Activated CD4-positive, alpha-beta T cell treated with anti-CD3 and anti-CD28 coated beads for 24 hours (primary cell): ENCODE data around the gene NOTUM.
"Not testable (repeated sequence)": the region's sequence is repeated elsewhere in the genome, so short reads cannot be mapped to it uniquely, and the experiment has no call there.

Experiments used
- DNase-seq, 2 donors: peaks; one replicate each; pipeline ENCODE4 v3.0.0-alpha.2; 2020; ENCODE audit warnings: low read depth in 2 of 2

NOTUM gene

DNA sequence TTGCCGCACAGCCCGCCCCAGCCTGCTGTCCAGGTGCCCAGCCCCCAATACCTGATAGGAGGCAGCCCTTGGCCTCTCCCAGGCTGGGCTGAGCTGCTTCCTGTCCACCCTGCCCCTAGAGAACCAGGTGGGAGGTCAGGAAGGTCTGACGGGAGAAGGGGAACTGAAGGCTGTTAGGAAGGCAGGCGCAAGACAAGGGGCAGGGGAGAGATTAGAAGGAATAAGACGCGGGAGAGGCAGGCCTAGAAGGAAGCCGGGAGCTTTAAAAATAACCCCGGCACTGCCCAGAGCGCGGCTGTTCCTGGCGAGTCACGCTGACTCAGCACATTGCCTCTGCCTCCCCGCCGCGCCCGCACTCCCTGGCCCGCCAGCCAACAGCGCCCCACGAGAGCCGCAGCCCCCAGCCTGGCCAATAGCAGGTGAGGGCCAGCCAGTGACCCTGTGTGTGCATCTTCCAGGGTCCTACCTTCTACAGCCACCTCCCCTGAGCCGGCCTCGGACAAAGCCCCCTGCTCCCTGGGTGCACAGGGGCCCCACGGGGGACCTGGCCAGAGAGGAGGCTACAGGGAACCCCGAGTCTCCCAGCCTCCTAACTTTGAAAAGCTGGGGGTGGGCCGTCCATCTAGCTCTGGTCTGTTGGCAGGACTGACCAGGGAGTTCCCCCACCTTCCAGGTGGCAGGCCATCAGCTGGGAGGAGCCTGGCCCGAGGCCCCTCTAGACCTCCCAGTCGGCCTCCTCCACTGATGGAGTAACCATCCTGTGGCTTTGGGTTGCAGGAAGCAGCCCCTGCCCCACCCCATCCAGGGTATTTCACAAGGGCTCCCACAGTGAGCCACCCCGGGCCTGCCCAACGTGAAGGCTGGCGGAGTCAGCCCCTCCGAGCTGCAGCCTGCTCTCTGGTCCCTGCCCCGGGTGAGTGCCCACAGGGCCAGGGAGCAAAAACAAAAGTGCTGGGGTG, 37.4 kb downstream of the NOTUM start:
- DNase-seq, result no peak

DNA sequence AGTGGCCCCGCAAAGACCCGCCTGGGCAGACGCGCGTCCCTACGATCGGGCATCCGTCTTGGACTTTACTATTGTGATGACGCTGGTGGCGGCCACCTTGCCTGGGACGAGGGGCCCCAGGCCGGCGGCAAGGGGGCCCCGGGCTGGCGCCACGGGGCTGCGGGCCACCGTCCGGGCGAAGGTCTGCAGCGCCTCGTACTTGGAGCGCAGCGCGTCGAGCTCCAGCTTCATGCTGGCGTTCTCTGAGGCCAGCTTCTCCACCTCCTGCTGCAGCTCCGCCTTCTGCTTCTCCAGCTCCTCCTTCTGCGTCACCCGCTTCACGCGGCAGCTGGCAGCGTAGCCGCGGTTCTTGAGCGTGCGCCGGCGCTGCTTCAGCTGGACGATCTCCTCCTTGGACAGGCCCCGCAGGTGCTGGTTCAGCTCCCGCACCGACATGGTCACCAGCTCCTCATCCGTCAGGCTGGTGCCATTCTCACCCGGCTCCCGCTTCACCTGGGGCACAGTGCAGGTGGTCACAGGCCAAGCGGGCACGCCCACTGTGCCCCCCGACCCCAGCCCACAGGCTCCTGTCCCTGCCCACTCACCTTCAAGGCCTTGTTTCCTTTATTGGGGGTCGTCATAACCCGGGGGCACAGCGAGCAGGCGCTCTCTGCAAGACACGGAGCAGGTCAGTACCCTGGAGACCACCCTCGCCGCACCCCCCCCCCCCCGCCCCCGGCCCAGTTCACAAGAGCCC, 38.3 kb downstream of the NOTUM start:
- no peak for DNase-seq

DNA sequence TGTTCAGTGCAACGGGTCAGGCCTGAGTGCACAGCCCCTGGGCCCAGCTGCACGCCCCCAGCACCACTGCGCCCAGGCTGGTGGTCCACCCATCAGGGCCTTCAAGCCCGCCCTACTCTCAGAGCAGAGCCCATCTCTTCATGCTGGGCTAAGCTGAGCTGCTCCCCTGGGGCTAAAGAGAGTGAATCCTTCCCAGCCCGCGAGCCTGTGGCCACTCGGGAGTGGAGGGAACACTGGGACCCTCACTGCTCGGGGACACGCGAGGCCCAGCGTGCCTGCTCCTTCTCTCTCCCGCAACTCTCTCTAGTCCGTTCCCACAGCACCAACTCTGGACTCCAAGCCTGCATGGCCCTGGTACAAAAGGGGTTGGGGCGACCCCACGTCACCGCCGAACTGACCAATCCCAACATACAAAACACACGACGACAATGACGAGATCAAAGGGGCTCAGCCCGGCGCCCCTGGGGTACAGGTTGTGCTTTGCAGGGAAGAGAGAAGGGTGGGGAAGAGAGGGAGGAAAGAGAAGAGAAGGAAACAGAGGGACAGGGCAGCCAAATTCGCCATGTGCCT, 38.9 kb downstream of the NOTUM start:
- no peak for DNase-seq

DNA sequence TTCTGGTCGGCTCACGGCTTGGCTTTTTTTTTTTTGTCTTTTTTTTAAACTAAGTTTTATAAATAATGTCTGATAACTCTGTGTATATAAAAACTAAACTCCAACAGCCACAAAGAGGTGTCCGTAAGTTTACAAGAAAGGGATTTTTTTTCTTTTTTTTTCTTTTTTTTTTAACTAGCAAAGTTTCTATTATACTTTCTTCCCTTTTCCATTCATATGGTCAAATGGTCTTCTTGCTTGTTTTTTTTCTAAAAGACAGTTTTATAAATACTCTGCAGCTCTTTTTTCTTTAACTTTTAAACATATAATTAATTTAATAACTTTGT, 39.5 kb downstream of the NOTUM start:
- DNase-seq, result no peak

DNA sequence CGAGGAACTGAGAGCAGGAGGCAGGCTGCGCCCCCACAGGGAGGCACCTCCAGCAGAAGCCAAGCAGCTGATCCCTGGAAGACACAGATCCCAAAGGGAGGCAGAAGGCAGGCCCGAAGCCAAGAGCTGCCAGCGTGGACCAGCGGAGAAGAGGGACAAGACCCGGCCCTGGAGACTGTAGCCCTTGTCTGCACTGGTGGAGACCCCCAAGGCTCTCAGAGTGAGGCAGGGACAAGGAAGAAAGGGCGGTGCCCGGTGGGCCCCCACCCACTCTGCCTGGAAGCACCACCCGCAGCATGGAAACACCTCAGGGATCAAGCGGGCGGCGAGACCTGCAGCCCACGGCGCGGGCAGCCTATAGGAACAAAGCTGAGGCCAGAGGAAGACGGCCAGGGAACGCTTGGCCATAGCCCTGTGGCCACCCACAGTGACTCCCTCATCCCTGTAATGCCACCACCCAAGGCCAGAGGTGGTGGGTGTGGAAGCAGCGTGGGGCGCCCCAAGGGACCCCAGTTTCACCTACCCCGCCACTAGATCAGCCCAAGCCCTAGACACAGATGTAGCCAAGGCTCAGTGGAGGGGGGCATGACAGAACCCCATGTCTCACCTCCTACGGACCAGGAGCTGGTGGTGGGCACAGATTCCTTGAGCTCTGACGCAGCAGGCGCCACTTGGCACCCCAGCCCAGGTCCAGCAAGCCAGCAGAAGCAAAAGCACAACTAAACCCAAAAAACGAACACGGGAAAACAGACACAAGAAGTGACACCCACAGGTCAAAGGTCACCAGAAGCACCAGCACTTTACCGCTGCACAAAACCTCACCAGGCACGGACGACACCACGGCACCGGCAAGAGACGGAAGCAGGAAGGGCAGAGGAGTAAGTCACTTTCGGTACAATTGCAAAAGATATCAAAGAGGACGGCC, 40.1 kb downstream of the NOTUM start:
- no peak for DNase-seq

DNA sequence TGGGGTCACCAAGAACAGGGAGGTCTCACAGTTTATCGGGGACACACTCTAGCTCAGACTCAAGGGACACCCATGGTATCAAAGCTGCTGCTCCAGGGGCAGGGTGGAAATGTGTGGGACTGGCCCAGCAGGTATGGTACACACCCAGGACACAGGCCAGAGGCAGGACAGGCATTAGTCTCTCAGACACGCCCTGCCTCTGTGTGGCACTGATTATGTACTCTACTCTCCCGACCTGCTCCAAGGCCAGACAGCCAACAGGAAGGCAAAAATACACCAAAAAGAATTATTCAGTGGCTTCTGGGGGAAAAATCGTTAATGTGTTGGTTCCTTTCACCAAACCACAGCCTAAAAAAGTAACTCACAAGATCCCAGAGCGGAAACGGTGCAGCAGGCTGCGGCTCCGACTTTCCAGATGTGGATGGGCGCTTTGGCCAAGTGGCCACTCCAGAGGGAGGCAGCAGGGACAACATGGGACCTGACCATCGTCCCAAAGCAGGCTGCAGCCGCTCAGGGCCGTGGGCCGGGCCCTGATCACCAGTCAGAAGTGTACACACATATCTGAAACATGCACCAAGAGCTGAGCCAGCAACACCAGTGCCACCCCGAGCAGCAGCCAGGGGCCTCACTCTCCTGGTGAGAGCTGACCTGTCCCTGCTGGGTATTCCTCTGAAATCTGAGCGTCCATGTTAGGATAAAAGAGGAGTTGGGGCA, 42.0 kb downstream of the NOTUM start:
- no peak for DNase-seq

DNA sequence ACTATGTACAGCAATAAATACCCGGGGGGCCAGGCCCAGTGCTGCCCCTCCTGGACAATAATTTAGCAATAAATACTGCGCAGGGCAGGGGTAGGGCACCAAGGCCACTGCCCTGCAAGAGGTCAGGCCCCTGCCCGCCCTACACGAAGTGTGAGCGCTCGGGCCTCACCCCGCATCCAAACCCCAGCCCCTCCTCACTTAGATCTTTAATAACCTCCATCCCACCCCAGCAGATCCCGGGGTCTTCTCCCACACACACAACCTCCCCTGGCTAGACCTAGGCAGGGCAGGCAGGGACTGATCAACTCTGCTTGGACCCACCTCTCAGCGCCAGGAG, 42.7 kb downstream of the NOTUM start:
- DNase-seq, result not testable (repeated sequence)

DNA sequence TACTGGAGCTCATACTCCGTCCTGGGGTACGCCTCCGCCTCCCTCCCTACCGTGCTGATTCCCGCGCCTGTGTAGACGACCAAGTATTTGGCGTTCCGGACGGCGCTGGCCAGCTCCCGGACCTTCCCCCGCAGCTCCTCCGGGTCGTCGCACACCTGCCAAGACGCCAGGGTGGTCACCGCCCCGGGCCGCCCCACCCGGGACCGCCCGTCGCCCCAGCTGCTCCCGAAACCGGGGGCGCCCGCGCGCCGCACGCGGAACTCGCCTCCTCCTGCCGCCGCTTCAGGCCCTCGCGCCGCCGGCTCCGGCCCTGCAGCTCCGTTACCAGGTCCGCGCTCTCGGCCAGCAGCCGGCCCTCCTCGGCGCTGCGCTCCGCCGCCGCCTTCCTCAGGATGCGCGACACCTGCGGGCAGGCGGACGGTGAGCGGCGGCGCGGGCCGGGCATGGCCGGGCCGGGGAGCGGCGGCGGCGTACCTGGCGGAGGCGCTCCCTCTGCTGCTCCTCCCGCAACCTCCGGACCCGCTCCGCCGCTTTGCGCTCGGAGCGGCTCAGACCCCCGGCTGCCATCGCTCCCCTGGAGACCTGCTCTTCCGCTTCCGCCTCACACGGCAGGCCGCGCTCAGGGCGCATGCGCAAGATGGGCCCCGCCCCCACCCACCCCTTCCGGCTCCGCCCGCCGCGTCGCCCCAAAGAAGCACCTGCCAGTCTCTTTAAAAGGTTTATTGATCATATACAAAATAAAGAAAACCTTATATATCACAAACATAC, 43.2 kb downstream of the NOTUM start, which contains the start of gene SIRT7:
Gene SIRT7 (minus strand): TSS at position 612 of the 768 bp plus-strand sequence. CDS start 45 bp downstream, at position 567.
- peak; percentile 60 to 71 for DNase-seq

DNA sequence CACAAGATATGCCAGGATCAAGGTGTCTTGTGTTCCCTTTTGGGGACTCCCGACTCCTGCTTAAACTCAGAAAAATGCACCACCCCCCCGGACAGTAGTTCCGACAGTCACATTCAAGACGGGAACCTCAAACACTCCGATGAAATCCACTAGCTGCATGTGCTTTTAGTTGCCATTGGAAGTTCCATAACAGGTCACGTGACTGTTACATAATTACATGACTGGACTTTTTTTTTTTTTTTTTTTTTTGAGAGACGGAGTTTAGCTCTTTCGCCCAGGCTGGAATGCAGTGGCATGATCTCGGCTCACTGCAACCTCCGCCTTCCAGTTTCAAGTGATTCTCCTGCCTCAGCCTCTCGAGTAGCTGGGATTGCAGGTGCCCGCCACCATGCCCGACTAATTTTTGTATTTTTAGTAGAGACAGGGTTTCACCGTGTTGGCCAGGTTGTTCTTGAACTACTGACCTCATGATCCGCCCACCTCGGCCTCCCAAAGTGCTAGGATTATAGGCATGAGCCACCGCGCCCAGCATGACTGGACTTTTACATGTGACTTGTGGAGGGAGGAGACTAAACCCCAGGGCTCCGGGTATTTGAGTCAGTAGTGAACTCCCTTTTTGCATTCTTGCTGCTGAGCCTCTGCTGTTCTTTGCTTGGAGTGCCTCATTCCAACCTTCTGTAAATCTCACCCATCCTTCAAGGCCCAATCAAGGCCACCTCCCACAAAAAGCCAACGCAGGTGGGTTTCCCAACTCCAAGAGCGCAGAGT, 44.6 kb downstream of the NOTUM start:
- DNase-seq, result no peak

DNA sequence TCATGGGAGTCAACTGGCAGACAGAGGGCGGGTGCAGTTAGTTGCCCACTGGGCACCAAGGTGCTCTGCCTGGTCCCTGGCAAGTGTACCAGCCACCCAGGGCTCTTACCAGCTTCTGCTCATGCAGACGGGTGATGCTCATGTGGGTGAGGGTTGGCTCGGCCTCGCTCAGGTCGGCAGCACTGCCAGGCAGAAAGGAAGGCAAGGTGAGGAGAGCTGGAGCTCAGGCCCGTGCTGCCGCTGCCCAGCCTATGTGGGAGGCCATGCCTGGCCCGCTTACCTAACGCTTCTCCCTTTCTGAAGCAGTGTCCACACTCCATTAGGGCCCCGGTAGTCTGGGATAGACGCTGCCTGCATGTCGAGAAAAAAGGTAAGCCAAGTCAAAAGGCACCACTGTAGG, 45.7 kb downstream of the NOTUM start:
- no peak for DNase-seq

DNA sequence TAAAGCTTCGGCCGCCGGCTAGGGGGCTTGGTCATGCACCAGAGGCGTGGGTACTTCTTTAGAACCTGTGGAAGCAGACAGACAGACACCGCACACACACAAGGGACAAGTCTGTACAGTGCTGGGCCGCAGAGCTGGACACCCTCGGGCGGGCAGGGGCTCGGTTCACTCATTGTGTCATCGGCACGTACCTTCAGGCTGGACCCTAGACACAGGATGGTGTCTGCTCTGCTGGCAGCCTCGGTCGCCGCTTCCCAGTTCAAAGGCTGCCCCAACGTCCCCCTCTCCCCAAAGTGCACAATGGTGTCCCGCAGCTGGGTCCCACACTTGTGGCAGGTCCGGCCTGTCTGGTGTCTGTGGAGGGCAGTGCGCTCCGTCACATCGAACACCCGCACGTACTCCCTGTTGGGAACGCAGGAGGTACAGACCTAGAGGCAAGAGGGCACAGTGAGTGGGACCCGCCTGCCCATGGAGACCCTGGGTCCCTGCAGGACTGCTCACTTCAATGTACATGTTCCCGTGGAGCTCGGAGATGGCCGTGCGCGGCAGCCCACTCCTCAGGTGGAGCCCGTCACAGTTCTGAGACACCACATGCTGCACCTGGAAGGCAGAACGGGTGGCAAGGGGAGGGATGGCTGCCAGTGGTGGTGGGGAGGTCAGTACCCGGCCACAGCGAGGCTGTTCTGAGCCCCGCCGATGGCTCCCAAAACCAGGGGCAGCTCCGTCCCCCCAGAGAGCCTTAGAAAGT, 46.7 kb downstream of the NOTUM start:
- no peak for DNase-seq

DNA sequence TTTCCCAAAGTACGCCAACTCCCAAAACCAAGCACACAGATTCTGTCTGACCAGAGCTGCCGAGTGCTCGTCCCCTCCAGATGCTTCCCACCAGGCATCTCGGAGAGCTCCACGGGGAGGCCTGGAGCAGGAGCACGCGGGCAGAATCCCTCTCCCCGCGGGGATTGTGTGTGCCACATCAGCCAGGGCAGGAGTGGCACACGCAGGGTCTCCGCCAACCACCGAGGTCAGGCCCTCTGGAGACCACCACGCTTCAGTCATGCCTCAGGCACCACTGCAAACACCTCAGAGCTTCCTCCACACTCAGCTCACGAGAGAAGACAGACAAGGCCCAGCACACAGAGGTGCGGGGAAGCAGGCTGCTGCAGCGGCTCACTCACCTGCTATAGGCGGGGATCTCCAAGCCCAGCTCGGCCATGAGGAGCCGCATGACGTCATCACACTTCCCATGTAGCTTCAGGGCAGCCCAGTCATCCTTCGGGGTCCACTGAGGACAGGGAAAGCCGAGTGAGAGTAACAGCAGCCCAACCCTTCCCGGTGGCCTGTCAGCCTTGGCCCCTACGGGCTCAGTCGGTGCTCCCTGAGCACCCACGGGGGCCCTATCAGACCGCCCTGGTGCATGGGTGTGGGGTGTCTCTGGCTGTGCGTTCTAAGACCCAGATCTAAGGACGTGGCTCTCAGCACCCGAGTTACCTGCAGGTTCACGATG, 47.4 kb downstream of the NOTUM start:
- DNase-seq, result no peak

DNA sequence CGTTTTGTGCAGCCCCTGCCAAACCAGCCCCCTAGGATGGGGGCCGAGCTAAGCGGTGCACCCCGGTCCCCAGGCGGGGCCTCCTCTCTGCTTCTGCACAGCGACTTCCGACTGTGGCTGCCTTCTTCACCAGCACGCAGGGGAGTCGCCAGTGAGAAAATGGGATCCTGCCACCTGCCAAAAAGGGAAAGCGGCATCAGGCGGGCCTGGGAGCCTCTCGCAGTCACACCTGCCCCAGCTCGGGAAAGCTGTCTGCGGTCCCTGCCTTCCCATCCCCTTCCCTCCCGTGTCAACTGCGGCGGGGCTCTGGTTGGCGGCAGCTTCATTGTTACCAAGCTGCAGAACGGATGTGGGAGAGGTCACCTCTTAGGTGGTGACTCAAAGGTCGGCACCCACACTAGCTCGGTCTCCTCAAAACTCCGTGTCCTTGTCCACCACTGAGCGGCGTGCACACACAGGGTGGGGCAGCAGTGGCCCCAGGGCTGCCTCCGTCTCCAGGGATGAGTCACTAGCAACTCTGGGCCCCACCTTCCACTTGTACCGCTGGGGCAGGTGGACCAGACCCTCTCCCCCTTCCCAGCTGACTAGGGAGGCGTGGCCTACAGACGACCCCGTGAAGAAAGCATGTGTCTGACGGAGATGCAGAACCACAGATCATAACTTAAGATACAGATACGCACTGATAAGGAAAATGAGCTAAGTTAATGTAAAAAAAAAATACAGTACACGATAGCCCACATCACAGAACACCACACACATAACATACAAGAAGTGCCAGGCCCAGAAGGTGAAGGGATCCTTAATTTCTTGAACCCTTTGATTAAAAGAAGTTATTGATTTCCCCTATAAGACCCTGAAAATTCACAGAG, 48.3 kb downstream of the NOTUM start:
- no peak for DNase-seq

DNA sequence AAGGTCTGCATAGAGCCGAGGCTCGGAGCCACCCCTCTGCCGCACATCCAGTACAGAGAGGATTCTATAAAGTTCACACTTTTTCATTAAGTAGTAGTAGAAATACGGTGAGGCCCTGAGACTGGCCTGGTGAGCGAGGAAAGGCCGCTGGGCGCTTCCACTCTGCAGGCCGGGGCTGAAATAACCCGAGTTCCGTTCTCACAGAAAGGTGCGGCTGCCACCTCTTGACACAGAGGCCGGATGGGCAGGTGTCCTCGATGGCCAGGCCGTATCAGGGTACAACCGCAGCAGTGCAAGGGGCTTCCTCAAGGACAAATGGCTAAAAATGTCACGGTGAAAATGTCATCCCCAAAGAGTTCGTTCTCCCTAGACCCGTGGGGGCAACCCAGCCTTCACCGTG, 49.0 kb downstream of the NOTUM start:
- no peak for DNase-seq

DNA sequence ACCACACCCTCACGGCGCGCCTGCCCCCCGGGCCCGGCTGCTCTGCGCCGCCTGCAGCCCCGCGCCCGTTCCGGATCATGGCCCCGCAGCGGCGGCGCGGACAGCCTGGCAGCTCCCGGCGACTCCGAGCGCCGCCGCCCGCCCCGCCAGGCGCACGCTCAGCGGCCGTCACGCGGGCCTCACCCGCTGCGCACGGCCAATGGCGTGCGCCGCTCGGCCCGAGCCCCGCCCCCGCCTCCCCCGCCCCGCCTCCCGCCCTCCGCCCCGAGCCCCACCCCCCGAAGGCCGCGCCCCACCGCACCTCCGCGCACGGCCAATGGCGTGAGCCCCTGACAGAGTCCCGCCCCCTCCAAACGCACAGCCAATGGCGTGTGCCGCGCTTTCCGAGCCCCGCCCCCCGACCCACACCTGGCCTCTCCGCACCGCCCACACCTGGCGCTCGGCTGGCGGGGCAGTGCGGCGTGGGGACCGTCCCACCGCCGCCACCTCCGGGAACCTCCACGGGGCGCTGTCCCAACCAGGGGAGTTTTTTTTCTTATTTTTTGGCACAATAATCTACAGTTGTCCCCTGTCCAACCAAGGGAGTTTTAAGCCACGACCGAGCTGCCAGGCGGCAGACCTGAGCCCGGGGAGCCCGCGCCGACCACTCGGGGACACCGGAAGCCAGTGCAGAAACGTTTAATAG, 49.6 kb downstream of the NOTUM start, which contains the start of gene PCYT2:
Gene PCYT2 (minus strand): TSS at position 123 of the 685 bp plus-strand sequence. CDS start 44 bp downstream, at position 79.
- DNase-seq, result peak; percentile 88 to 94

DNA sequence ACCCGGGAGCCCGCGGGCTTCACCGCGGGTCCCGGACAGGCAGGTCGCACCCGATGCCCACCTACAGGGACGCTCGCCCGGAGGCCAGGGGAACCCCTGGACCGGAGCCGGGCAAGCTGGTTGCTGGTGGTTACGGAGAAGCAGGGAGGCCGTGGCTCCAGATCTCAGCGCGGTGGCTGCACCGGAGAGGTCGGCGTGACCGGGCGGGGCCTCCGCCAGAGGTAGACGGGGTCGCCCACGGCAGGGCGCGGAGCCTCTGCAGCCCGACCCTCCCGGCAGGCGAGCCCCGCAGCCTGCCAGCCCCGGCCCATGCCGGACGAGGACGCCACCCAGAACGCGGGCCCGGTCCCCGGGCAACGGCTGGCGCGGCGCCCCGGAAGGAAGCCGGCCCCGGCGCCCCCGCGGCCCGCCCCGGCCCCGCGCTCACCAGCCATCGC, 50.1 kb downstream of the NOTUM start:
- DNase-seq, result no peak
